Dermis microvascular lymphatic vessel endothelial cell (primary cell): ENCODE data around the gene ZNF548. TPM values are rescaled to one million over a fixed set of nuclear protein-coding genes. Genes with fewer than 3 reads are reported as not detected.

Experiments
- DNase-seq, 2 donors: peaks; one replicate each; pipeline versions ENCODE4 v3.0.0 to v3.0.0-alpha.2; 2010; ENCODE audit warnings: low read depth in 2 of 2
- total RNA-seq: library from RNA; depleted of rRNA; stranded (reverse); fragments of >200 nt; gene quantifications from 2 replicates; pipeline ENCODE4 v1.2.1, GENCODE V29; 2014

The ZNF548 gene
- total RNA-seq, 1 donor from 2014 or later, result 8.0 TPM

GRCh38 chr19:57398868-57399267, 9.2 kb downstream of the ZNF548 start:
- DNase-seq, result no peak

DNA sequence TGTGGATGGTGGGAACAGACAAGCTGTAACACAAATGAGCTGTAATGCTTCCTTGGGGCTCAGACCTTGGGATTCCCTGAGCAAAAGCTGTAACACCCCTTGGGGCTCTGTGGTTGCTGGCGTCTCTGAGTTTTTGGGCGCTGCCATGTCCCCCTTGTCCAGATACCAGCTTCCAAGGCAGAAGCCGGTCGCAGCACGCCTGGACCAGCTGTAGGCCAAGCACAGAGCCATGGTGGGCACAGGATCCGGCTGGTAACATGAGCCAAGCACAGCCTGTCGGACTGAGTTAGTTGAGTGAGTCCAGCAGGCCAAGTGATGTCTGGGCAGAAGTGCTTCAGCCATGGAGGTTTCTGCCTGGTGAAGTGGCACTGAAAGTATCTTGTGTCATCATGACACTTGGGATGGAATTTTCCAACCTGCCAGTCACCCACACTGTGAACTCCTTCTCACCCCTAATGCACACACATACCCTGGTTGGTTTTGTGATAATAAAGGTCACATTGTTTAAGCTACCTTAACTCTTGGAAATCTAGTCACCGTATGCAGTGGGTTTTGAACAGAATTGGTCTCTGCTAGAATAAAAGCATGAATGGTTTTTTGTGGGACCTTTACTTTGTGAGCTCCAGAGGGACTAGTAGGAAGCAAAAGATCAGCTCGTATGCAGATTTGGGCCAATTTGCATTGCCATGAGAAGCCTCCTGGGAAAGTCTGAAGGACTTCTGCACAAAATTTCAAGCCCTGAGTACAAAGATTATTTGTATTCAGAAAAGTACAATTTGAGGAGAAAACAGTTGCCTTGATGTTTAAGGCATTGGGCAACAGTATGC, 14.3 kb downstream of the ZNF548 start:
- DNase-seq, result no peak

DNA sequence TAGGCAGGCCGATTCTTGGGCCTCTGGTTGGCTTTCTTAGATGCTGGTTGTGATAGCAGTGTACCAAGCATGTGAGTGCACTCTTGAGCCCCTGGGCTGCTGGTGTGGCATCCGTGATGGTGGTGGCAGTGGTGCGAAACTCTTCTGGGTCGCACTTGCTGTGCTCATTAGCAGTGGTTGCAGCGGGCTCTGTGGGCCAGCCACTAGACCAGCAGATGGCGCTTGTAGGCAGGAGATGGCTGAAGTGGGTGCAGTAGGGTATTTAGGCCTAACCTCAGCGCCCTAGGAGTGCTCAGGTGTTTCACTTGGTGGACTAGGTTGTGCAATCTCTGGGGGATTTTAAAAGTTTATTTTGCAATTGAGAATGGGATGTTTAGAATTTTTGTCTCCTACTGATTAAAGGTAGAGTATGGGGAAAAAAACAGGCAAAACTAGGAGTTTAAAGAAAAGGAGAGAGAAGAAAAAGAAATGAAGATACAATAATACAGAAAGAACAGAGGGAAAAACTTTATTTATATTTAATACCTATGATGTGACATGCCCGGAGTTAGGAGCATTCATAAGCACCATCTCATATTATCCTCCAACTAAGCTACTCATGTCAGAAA, 17.0 kb downstream of the ZNF548 start:
- DNase-seq, result peak; percentile 32 to 64

DNA sequence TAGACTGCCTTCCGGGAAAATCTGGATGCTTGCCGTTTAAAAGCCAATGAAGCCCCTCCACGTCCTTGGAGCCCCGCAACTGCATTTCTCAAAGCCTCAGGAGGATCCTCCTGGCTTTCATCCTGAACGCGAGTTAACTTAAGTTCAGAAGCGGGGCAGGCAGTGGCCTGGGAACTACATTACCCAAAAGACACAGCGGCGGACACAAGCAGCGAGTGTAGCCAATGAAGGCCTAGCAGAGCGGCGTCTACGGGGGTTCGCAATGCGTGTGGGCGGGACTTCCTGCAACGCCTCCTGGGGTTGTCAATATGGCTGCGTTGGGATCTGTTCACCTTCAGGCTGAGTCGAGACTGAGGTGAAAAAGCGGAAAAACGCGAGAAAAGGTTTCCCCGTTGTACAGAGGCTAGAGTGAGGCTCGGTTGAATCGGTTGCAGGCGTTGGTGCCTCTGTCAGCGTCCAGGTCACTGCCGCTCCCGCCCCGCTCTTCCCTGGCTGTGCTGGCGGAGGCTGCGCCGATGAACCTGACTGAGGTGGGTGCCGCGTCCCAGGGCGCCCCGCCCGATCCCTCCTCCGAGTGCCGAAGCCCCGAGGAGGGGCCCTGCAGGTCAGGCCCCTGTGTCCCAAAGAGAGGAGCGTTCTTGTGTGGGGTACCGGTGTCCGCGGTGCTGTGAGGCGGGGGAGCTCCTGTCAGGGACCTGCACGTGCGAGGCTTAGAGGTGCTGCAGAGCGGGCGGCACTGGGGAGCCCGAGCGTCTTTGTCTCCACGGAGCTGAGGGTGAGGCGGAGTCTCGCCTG, 21.4 kb downstream of the ZNF548 start, which contains the start of gene ZNF17:
Gene ZNF17 (plus strand): TSS at position 285 of the 795 bp plus-strand sequence. CDS start 2,455 bp downstream, outside the sequence.
- DNase-seq, result peak; percentile 87 to 95

DNA sequence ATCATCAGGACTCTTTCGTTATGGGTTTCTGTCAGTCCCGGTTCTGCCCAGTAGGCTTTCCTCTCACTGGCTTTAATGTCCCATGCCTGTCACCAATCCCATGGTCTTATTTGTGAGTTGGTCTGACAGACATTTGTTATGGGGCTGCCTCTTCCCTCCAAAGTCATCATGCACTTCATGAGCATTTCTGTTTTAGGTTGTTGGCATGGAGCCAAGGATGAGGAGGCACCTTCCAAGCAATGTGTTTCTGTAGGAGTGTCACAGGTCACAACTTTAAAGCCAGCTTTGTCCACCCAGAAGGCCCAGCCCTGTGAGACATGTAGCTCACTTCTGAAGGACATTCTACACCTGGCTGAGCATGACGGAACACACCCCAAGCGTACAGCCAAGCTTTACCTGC, 29.8 kb downstream of the ZNF548 start:
- no peak for DNase-seq

DNA sequence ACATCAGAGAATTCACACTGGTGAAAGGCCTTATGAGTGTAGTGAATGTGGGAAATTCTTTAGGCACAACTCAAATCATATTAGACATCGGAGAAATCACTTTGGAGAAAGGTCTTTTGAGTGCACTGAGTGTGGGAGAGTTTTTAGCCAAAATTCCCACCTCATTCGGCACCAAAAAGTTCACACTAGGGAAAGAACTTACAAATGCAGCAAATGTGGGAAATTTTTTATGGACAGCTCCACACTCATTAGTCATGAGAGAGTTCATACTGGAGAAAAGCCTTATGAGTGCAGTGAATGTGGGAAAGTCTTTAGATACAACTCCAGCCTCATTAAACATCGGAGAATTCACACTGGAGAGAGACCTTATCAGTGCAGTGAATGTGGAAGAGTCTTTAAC, 31.4 kb downstream of the ZNF548 start:
- no peak for DNase-seq

GRCh38 chr19:57434386-57435061, 44.9 kb downstream of the ZNF548 start:
- no peak for DNase-seq

GRCh38 chr19:57435062-57435978, 45.7 kb downstream of the ZNF548 start, which contains the start of gene ZNF749:
Gene ZNF749 (plus strand): TSS chr19:57435325. CDS start chr19:57435579, 254 bp downstream.
- peak; percentile 96 to 98 for DNase-seq

DNA sequence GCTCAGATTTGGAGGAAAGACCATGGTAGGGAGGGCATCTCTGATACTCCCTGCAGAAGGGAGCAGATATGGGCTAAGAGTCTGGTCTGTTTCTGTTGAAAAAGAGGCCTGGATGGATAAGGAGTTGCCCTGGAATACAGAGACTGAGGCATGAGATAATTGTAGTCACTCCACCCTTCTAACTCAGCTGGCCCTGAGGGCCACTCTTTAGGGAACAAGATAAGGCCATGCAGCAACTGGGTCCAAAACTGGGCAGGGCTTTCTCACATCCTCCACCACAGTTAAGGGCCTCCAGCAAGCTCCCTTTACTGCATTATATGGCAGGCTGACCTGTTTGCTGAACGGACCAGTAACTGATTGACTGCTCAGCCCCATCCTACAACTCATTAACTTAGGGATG, 46.8 kb downstream of the ZNF548 start:
- DNase-seq, result no peak

GRCh38 chr19:57437931-57438330, 48.3 kb downstream of the ZNF548 start:
- DNase-seq, result no peak

GRCh38 chr19:57438925-57439324, 49.3 kb downstream of the ZNF548 start:
- DNase-seq, result no peak

DNA sequence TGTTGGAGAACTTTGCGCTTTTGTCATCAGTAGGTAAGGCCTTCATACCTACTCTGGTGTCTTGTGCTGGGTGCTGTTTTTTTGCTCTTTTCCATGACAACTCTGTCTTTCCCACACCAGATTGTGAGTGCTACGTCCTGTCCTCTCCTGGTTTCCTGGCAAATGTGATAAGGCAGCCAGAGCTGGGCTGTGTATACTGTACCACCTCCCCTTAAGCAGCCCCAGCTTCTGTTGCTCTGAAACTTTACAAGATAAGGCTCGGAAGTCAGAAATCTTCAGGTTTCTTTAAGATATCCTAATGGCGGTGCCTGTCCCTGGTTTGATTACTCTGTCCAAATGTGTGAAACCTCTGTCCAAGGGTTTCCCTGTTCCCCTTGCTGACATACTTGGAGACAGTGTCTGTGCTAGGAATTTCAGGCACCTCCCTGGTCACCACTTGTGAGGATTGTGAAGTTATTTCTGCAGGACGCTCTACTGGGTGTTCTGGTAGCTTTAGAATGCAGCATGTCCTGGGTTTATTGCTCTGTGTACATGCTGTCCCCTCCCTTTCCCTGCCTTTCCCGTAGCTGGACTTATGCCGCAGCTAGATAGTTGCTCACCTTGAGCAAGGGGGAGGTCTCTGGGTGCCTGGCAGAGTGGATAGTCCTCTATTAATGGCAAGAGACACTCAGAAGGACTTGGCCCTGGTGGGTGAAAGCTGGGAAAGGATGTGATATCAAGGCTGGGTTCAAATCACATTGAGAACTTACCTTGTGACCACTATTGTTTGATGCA, 52.5 kb downstream of the ZNF548 start:
- no peak for DNase-seq

DNA sequence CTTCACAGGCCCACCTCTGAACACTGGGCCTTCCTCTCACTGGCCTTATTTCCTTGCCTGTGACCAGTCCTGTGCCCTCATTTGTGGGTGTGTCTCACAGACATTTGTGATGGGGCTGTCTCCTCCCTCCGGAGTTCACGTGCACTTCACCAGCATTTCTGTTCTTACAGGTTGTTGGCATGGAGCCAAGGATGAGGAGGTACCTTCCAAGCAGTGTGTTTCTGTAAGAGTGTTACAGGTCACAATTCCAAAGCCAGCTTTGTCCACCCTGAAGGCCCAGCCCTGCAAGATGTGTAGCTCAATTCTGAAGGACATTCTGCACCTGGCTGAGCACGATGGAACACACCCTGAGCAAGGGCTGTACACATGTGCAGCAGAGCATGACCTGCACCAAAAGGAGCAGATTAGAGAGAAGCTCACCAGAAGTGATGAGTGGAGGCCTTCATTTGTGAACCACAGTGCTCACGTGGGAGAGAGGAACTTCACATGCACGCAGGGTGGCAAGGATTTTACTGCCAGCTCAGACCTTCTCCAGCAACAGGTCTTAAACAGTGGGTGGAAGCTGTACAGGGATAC, 53.6 kb downstream of the ZNF548 start:
- DNase-seq, result no peak

DNA sequence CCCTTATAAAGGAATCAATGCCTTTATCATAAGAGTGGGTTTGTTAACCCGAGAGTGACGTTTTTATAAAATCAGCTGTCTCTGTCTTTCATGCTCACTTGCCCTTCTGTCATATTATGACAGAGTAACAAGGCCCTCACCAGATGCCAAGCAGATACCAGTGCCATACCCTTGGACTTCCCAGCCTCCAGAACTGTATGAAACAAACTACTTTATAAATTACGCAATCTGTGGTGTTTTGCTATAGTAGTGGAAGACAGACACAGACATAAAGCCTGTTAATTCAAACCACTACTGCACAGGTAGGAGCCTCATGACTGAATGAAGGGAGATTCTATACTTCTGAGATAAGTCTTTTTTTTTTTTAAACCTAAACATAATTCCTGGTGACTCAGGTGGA, 62.7 kb downstream of the ZNF548 start:
- no peak for DNase-seq

Other genes starting within 250 kb of the ZNF548 start
- not detected in 2 replicates for gene ZIM3, start 244.7 kb upstream of the ZNF548 start, total RNA-seq
- gene DUXA, start 222.4 kb upstream of the ZNF548 start, total RNA-seq, result not detected in 2 replicates
- gene ZNF264, start 198.4 kb upstream of the ZNF548 start, total RNA-seq, result 11.4 and 23.1 TPM in 2 replicates
- gene AURKC, start 158.8 kb upstream of the ZNF548 start, total RNA-seq, result 0.13 and 0.38 TPM in 2 replicates
- 19.8 and 25.3 TPM in 2 replicates for gene ZNF805, start 149.2 kb upstream of the ZNF548 start, total RNA-seq
- gene ZNF460, start 109.4 kb upstream of the ZNF548 start, total RNA-seq, result 37.4 and 57.8 TPM in 2 replicates
- gene ZNF543, start 69.4 kb upstream of the ZNF548 start, total RNA-seq, result 7.8 and 10.1 TPM in 2 replicates
- gene ZNF304, start 38.6 kb upstream of the ZNF548 start, total RNA-seq, result 8.1 and 10.7 TPM in 2 replicates
- 8.0 and 11.1 TPM in 2 replicates for gene TRAPPC2B, start 26.3 kb upstream of the ZNF548 start, total RNA-seq
- gene ZNF547, start 26.3 kb upstream of the ZNF548 start, total RNA-seq, result 2.3 and 3.0 TPM in 2 replicates
- gene ZNF17, start 21.3 kb downstream of the ZNF548 start, total RNA-seq, result 9.8 and 10.9 TPM in 2 replicates
- 8.5 and 11.5 TPM in 2 replicates for gene ZNF749, start 45.5 kb downstream of the ZNF548 start, total RNA-seq
- 0.13 and 0.51 TPM in 2 replicates for gene VN1R1, start 67.3 kb downstream of the ZNF548 start, total RNA-seq
- gene ZNF772, start 87.7 kb downstream of the ZNF548 start, total RNA-seq, result 13.1 and 14.7 TPM in 2 replicates
- gene ZNF419, start 97.9 kb downstream of the ZNF548 start, total RNA-seq, result 7.7 and 14.9 TPM in 2 replicates
- 5.8 and 12.1 TPM in 2 replicates for gene ZNF773, start 110.1 kb downstream of the ZNF548 start, total RNA-seq
- gene ZNF549, start 137.5 kb downstream of the ZNF548 start, total RNA-seq, result 2.8 and 4.9 TPM in 2 replicates
- 4.2 and 7.3 TPM in 2 replicates for gene ZNF550, start 170.0 kb downstream of the ZNF548 start, total RNA-seq
- 2.7 and 4.6 TPM in 2 replicates for gene ZNF416, start 189.1 kb downstream of the ZNF548 start, total RNA-seq
- gene ZIK1, start 194.3 kb downstream of the ZNF548 start, total RNA-seq, result 3.9 and 7.7 TPM in 2 replicates
- gene ZNF530, start 210.0 kb downstream of the ZNF548 start, total RNA-seq, result 3.9 and 4.7 TPM in 2 replicates
- gene ZNF134, start 224.4 kb downstream of the ZNF548 start, total RNA-seq, result 13.2 and 16.4 TPM in 2 replicates
- gene ZNF211, start 243.3 kb downstream of the ZNF548 start, total RNA-seq, result 6.7 and 9.0 TPM in 2 replicates